H7 (cell line): Measurements from ENCODE around the gene INSL3. TPM values are rescaled to one million over a fixed set of nuclear protein-coding genes. Genes with fewer than 3 reads are reported as not detected.
"Not testable (repeated sequence)": the region's sequence is repeated elsewhere in the genome, so short reads cannot be mapped to it uniquely, and the experiment has no call there.

Experiments used
- DNase-seq: peaks from one replicate; pipeline ENCODE4 v3.0.0; 2012
- H3K27me3 ChIP-seq: 2 replicates; pipeline ENCODE4 v1.6.0; 2011; ENCODE audit warnings: mild to moderate bottlenecking, low read length; ENCODE audit not compliant: control insufficient read depth, insufficient read depth
- H3K36me3 ChIP-seq: replicated peaks from 2 replicates; pipeline ENCODE4 v1.5.1; 2011; ENCODE audit warnings: low read length; ENCODE audit not compliant: control insufficient read depth, insufficient read depth
- H3K4me3 ChIP-seq: 2 replicates; pipeline ENCODE4 v1.5.1; 2011; ENCODE audit warnings: low read depth, mild to moderate bottlenecking, control low read depth, low read length, moderate library complexity; ENCODE audit not compliant: insufficient read depth
- total RNA-seq: library from RNA; depleted of rRNA; stranded (reverse); fragments of >200 nt; shearing (Covaris generic); gene quantifications from 2 replicates; pipeline ENCODE4 v1.2.3, GENCODE V29; 2014

The INSL3 gene
- total RNA-seq, 1 experiment from 2014 or later: not detected

- Histone ChIP-seq H3K4me3 (no peak overlapping the region), H3K36me3 (peaks cover 4% of the 10 kb centered on the region), H3K27me3 (no peaks in the 10 kb centered on the region)
- DNase-seq: no peak
Measured at GRCh38 chr19:17788632-17789031, 32.7 kb downstream of the INSL3 start.

GRCh38 chr19:17787274-17787913 lies 33.9 kb downstream of the INSL3 start:
- Histone ChIP-seq H3K36me3 (peaks cover 7% of the 10 kb centered on the region), H3K4me3 (no peak overlapping the region), H3K27me3 (no peaks in the 10 kb centered on the region)
- DNase-seq: no peak

- no peak overlapping the region for H3K4me3 ChIP-seq
- peaks cover 7% of the 10 kb centered on the region for H3K36me3 ChIP-seq
- H3K27me3 ChIP-seq: no peaks in the 10 kb centered on the region
- peak; percentile 95 for DNase-seq
Measured at GRCh38 chr19:17784201-17785008, 36.9 kb downstream of the INSL3 start.

GRCh38 chr19:17783721-17784120 lies 37.6 kb downstream of the INSL3 start:
- not testable (repeated sequence) for H3K4me3 ChIP-seq, DNase-seq, H3K36me3 ChIP-seq, H3K27me3 ChIP-seq

GRCh38 chr19:17780781-17781180 lies 40.5 kb downstream of the INSL3 start:
- no peak for DNase-seq
- no peaks in the 10 kb centered on the region; the same call in 1 of the 2 replicates for H3K27me3 ChIP-seq
- H3K4me3 ChIP-seq: no peak overlapping the region
- H3K36me3 ChIP-seq: peaks cover 4% of the 10 kb centered on the region

- no peaks in the 10 kb centered on the region; the same call in 1 of the 2 replicates for H3K27me3 ChIP-seq
- peak overlapping the region; percentile 72 for H3K4me3 ChIP-seq
- peak; percentile 96 for DNase-seq
- H3K36me3 ChIP-seq: peaks cover 2% of the 10 kb centered on the region
Measured at GRCh38 chr19:17778968-17779929, 42.1 kb downstream of the INSL3 start.

GRCh38 chr19:17778251-17778967 lies 42.9 kb downstream of the INSL3 start:
- Histone ChIP-seq H3K36me3 (peaks cover 2% of the 10 kb centered on the region), H3K27me3 (no peaks in the 10 kb centered on the region; the same call in 1 of the 2 replicates), H3K4me3 (peak overlapping the region; percentile 72)
- peak; percentile 97 for DNase-seq

- H3K27me3 ChIP-seq, H3K4me3 ChIP-seq, H3K36me3 ChIP-seq, DNase-seq: not testable (repeated sequence)
Measured at GRCh38 chr19:17777840-17778239, 43.5 kb downstream of the INSL3 start.

GRCh38 chr19:17775991-17776803 lies 45.1 kb downstream of the INSL3 start:
- DNase-seq: no peak
- Histone ChIP-seq H3K27me3 (no peaks in the 10 kb centered on the region; the same call in 1 of the 2 replicates), H3K36me3 (peaks cover 2% of the 10 kb centered on the region), H3K4me3 (no peak overlapping the region)

GRCh38 chr19:17775245-17775927 lies 45.9 kb downstream of the INSL3 start:
- peaks cover 2% of the 10 kb centered on the region for H3K36me3 ChIP-seq

GRCh38 chr19:17772172-17772571 lies 49.1 kb downstream of the INSL3 start:
- Histone ChIP-seq H3K4me3 (no peak overlapping the region), H3K36me3 (peaks cover 2% of the 10 kb centered on the region), H3K27me3 (no peaks in the 10 kb centered on the region)
- DNase-seq: peak; percentile 51

More at GRCh38 chr19:17775245-17775927, 45.9 kb downstream of the INSL3 start:
- H3K27me3 ChIP-seq: no peaks in the 10 kb centered on the region; the same call in 1 of the 2 replicates
- peak; percentile 86 for DNase-seq
- no peak overlapping the region for H3K4me3 ChIP-seq

- no peaks in the 10 kb centered on the region for H3K27me3 ChIP-seq
Measured at GRCh38 chr19:17770613-17771012, 50.7 kb downstream of the INSL3 start.

GRCh38 chr19:17767559-17767958 lies 53.8 kb downstream of the INSL3 start:
- Histone ChIP-seq H3K36me3 (peaks cover 2% of the 10 kb centered on the region), H3K4me3 (no peak overlapping the region), H3K27me3 (no peaks in the 10 kb centered on the region)
- no peak for DNase-seq

More at GRCh38 chr19:17770613-17771012, 50.7 kb downstream of the INSL3 start:
- no peak for DNase-seq
- Histone ChIP-seq H3K4me3 (no peak overlapping the region), H3K36me3 (peaks cover 2% of the 10 kb centered on the region)
